GM18870 (cell line): ENCODE data around the gene UBE4A.
"Not testable (repeated sequence)": the region's sequence is repeated elsewhere in the genome, so short reads cannot be mapped to it uniquely, and the experiment has no call there.

Source experiments
- ATAC-seq: cut with Tn5 transposase; IDR thresholded peaks from one replicate; pipeline ENCODE4 v1.9.1; 2021; ENCODE audit warnings: moderate library complexity; ENCODE audit not compliant: unreplicated experiment

UBE4A gene

DNA sequence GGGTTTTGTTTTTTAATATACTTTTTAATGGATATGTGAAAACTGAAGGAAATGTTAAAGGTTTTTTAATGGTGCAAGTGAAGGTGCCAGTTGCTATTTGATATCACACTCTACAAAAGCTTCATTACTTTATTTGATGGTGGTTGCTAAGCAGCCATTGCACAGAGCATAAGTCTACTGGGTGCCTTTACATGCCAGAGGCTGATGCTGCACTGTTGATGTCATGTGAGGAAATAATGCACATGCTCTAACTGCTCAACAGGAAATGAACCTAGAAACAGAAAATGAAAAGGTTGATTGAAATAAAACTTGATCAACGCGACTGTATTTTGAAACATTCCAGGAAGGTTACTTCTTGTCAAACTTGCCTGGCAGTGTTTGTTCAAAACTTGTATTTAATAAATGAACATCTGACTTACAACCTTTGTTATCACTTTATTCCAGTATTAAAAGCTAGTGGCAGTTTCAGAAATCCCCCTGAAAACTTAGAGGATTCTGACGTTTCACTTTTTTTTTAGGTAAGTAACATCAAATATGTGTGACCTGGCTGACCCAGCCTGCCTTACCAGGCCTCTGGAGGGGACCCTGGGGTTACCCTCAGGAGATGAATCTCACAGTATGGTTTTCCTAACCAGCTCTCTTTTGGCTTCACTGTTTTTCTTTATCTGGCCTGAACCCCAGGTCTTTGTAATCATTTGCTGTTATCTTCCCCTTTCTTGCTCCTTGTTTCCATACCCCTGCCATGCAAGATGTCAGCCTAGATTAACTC lies 39.6 kb downstream of the UBE4A start:
- no peak for ATAC-seq

DNA sequence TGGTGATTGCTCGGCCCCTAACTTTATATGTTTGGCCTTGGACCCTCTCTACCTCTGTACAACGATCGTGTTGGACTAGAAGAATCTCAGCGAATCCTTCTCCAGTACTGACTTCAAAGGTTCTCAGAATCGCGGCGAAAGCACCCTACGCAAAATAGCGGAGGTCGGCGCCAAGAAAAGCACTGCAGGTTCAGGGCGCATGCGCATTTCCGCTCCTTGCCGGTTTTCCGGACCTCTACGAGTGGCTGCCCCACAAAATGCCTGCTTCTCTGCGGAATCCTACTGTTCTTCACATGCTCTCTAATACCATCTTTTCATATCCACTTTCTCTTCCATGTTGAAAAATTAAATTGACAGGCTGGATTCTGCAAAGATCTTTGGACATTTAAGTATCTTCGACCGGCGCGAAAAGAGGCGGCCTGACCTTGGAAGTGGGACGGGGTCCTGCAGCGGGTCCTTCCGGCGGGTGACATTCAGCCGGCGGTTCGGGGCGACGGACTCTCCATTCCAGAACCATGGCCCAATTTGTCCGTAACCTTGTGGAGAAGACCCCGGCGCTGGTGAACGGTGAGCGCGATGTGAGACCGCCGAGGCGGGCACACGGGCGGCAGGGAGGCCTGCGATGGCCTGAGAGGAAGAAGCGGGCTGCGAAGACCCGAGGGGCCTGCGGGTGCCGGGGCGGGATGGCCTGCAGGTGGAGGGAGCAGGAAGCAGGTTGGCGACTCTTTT lies 41.9 kb downstream of the UBE4A start, which contains the start of gene ATP5MG:
Gene ATP5MG, plus strand, starts transcription at position 456 of the 729 bp plus-strand sequence. Its CDS starts 60 bp downstream, at position 516.
- peak; percentile 44 for ATAC-seq

DNA sequence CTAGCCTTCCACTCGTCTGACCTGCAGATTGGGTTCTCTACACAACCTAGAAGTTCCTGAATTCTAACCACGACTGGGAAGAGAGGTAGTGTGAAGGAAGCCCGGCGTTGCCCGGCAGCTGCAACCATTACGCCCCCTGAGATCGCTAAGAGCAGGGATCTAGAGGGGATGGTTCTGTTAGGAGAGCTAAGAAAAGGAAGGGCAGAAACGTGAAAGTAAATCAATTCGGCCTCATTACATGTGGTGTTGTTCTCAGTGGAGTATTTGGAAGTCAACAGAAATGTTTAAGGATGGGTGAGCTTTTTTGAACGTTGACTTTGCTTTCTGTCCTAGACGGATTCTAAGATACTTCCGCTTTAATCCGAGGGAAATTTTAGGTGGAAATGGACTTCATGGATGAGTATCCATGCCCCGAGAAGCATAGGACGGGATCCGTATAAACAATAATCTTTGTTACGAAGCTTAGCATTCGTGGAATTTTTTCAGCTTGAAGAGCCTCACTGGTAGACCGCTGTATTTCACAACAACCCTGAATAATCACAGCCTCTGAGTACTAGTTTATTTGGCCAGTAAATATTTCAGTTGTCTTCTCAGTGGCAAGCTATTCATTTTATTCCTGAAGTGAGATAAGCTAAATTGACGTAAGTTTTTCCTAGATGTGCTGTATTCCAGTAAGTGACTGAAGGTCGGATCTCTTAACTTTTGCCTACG lies 42.6 kb downstream of the UBE4A start:
- no peak for ATAC-seq

DNA sequence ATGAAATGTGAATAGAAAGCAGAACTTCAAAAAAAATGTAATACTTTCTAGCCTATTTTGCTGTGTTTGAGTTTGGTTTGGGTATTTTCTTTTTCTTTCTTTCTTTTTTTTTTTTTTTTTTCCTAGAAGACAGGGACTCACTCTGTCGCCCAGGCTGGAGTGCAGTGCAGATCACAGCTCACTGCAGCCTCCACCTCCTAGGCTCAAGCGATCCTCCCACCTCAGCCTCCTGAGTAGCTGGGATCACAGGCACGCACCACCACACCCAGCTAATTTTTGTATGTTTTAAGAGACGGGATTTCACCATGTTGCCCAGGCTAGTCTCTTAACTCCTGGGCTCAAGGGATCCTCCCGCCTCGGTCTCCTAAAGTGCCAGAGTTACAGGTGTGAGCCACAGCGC lies 43.2 kb downstream of the UBE4A start:
- ATAC-seq, result not testable (repeated sequence)

DNA sequence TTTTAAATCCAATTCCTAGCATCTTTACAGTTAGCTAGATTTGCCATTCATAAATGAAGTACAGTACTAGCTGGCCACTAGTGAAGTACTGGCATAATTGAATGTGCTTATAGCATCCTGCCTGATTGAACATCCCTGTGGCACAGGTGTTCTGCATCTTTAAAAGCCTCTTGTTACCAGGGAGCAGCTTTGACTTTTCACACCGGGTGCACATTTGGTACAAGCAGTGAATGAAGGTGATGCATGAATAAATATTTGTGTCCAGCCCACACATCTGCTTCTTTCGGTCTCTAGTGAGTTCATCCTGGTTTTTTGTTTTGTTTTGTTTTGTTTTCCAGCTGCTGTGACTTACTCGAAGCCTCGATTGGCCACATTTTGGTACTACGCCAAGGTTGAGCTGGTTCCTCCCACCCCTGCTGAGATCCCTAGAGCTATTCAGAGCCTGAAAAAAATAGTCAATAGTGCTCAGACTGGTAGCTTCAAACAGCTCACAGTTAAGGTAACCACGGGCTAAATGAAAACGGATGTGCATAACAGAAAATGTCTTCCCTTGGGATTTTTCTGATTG lies 47.3 kb downstream of the UBE4A start:
- no peak for ATAC-seq

GRCh38 chr11:118410055-118410745 lies 50.8 kb downstream of the UBE4A start:
- ATAC-seq, result peak; percentile 52

- ATAC-seq, result no peak
These were observed 52.1 kb downstream of the UBE4A start for GRCh38 chr11:118411530-118411929.

GRCh38 chr11:118412921-118413320 lies 53.5 kb downstream of the UBE4A start:
- no peak for ATAC-seq

DNA sequence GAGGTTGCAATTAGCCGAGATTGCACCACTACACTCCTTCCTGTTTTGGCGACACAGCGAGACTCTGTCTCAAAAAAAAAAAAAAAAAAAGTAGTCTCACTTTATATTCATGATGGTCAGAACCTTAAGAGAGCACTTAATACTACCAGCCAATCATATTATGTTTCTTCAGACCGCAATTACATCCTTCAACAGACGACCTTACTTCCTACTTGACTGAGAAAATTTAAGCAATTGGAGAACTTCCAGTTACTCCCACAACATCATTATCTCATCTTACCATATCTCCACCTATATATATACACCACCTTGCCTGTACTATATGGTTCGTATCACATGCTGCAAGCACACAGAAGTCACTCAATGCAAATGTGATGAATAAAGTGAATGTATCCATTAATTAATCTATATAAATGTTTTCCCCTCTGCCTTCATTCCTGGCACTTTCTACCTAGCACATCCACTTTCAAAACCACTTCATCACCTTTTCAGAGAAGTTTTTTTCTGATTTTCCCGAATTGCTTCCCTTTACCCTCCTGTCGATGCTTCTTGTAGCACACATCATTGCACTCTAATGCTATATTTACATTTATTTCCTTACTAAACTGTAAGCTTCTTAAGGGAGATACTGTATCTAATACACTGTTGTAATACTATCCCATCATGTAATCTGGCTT lies 55.8 kb downstream of the UBE4A start:
- ATAC-seq, result no peak

DNA sequence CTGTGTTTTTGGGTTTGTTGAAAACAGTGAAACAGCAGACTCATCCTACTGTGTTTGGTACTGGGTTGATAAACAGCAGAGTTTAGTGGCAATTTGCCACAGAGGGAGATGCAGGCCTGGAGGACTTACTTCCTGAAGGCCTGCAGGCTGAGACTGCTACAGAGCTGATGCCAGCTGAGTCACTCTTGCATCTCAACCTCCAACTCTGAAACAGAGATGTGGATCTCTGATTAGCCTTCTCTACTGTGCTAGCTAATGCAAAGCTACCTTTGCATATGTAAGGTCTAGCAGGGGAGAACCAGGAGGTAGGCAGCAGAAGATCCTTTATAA lies 56.3 kb downstream of the UBE4A start:
- no peak for ATAC-seq

DNA sequence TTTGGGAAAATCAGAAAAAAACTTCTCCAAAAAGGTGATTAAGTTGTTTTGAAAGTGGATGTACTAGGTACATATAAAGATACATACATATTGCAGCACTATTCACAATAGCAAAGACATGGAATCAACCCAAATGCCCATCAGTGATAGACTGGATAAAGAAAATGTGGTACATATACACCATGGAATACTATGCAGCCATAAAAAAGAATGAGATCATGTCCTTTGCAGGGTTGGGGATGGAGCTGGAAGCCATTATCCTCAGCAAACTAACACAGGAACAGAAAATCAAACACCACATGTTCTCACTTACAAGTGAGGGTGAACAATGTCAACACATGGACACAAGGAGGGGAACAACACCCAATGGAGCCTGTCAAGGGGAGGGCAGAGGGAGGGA lies 57.5 kb downstream of the UBE4A start:
- not testable (repeated sequence) for ATAC-seq

DNA sequence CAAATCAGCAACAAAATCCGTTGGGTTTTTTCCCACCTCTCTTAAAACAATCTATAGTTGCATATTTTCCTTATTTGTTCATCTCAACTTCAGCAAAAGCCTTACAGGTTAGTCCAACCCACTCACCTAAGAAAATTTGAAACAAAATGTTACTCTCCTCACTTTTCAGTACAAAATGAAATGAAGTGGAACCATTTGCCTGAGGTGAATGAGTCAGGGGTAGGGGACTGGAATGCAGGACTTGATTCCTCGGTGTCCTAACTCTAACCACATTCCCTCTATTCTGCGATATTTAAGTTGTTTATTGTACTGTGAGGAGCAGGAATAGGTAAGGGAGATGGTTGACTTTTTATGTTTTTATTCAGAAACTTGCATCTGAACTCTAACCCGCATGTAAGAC lies 58.4 kb downstream of the UBE4A start:
- ATAC-seq, result no peak

DNA sequence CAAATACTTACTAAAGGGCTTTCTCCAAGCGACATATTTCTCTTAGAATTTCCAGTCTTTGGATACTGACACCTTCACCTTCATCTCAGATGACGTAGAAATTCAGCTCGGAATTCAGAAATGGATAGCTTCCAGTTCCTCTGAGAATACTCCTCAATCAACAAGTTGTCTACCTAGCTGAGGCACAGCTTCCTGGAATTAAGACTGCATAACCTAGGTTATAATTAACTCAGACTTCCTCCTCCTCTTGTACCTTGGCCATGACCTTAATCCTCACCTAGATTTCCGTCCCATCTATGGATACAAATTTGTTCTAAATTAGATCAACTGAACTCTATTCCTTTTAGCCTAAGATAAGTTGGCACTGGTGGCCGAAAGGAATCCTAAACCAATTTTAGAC lies 59.4 kb downstream of the UBE4A start:
- no peak for ATAC-seq

DNA sequence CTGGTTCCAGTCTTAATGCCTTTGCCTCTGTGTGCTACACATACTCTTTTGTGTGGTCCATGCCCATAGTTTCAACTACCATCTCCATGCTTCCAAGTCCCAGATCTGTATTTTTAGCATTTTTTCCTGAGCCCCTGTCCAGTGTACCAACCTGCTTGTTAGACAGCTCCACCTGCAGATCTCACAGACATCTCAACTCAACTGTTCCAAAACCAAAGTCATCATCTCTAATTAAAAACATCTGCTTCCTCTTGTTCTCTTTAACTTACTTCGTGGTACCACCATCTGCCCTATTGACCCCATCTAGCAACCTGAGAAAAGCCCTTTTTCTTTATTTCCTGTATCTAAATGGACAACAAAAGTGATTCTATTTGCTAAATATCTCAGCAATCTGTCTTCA lies 68.3 kb downstream of the UBE4A start:
- ATAC-seq, result no peak

DNA sequence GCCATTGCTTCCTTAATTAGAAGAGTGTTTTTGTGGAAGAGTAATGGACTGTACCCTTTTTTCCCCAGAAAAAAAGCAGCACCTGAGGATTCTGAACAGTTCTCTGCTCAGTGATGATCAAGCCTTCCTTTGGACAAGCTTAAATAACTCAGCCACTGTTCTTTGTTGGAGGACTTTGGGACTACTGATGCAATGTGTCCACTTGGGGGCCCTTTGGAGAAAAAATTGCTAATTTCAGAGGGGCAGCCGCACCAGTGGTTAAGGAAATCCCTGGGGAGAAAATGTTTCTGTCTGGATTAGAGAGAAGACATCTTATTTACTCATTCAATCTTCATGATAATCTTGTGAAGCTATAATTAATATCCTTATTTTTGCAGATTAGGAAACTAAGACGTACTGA lies 71.6 kb downstream of the UBE4A start:
- no peak for ATAC-seq

DNA sequence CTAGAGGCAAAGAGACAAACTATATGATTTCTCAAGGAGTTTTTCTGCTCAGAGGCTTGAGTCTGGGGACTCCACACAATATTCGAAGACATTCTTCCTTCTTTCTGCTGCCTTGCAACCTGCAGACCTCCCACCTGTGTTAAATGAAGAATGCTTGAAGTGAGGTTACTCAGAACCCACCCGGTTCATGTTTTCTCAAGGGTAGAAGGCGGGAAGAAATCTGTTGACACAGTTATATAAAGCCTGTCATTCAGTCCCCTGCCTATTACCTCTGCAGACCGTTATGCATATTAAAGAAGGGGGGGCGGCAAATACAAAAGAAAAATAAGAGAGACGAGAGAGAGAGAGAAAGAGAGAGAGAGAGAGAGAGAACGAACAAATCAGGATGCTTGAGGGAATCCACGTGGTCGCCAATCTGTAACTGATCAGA lies 74.7 kb downstream of the UBE4A start:
- no peak for ATAC-seq

DNA sequence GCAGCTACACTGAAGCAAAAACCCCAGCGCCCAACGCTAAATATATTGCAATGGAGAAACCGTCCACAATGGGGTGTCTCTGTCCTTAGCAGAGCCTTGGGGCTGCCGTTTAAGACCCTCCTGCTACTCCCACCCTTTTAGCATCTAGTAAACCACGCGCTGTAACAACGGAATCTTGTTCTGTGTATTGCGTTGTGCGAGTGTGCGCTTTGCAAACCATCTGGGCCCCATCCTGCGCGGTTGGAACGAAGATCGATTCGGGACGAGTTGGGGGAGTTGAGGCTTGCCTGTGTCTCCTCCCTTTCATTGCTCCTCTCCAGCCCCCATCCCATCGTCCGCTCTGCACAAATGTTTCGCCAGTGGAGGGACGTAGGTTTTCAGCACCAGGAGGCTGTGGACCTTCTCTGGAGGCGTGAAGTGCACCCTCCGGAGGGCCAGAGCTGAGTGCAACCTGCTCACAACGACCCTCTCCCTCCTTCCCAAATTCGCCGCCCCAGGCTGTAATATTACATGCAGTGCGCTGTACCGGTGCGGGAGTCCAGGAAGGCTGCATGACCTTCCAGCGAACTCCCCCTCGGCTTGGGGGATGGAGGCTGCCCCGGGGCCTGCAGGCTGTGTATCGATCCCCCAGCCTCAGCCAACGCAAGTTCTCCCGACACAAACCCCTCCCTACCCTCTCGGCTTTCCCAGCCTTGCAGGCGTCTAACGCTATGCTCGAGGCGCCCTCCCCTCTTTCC lies 75.3 kb downstream of the UBE4A start:
- ATAC-seq, result no peak

GRCh38 chr11:118435290-118435892 lies 76.0 kb downstream of the UBE4A start:
- ATAC-seq, result no peak
